Adrenal gland (tissue), 19 donors: Measurements from ENCODE around the gene FUNDC1. TPM values are rescaled to one million over a fixed set of nuclear protein-coding genes. Genes with fewer than 3 reads are reported as not detected.

Experiments used
- DNase-seq, 7 donors: peaks; one replicate each; pipeline ENCODE4 v3.0.0-alpha.2; 2019 to 2020
- H3K27ac ChIP-seq, 5 donors: fragments of 200-600 bp; sonication (generic) in 4 of 5; 1 replicate in 3 of 5; 2 replicates in 2 of 5; pipeline versions ENCODE4 v1.5.1 to v1.8.0; 2016 to 2020; ENCODE audit warnings: mild to moderate bottlenecking in 1 of 5
- H3K27me3 ChIP-seq: fragments of 200-600 bp; 2 replicates; pipeline ENCODE4 v1.8.0; 2021
- H3K36me3 ChIP-seq, 2 donors: fragments of 200-600 bp; replicated peaks in 1 of 2; 1 replicate in 1 of 2; 2 replicates in 1 of 2; pipeline versions ENCODE4 v1.5.1 to v1.8.0; 2018 to 2022
- H3K4me1 ChIP-seq, 2 donors: fragments of 200-600 bp; replicated peaks in 1 of 2; 1 replicate in 1 of 2; 2 replicates in 1 of 2; pipeline versions ENCODE4 v1.5.1 to v1.8.0; 2018 to 2021
- H3K4me3 ChIP-seq, 4 donors: fragments of 200-600 bp; sonication (generic) in 3 of 4; one replicate each; pipeline ENCODE4 v1.5.1; 2016 to 2018
- H3K9me3 ChIP-seq, 3 donors: fragments of 200-600 bp; sonication (generic) in 1 of 3; replicated peaks in 1 of 3; 1 replicate in 2 of 3; 2 replicates in 1 of 3; pipeline versions ENCODE4 v1.5.1 to v1.8.0; 2016 to 2021
- CTCF ChIP-seq, 6 experiments: fragments of 450-650 bp in 4 of 6; fragments of 200-600 bp in 2 of 6; sonication (generic) in 1 of 6; IDR thresholded peaks; 1 replicate in 5 of 6; 2 replicates in 1 of 6; pipeline versions ENCODE4 v1.5.1 to v1.8.0; 2016 to 2021; ENCODE audit warnings: antibody characterized with exemption in 6 of 6, mild to moderate bottlenecking in 2 of 6, moderate library complexity in 1 of 6
- POLR2A ChIP-seq, 2 donors: fragments of 450-650 bp; IDR thresholded peaks; one replicate each; pipeline ENCODE4 v1.6.1; 2017; ENCODE audit warnings: antibody characterized with exemption in 2 of 2, mild to moderate bottlenecking in 2 of 2, moderate library complexity in 1 of 2
- WGBS, 4 donors: extraction: QIAGEN DNeasy Blood & Tissue Kit in 2 of 4; methylation state at CpG; one replicate each; pipeline versions ENCODE4 v1.1.5 to v1.1.7; 2013 to 2017; 5-methylcytosine and 5-hydroxymethylcytosine counted together
- intact Hi-C, 2 donors: fragments of 100-400 bp; cut with DNase I; formaldehyde crosslinking; loops; one replicate each; pipeline versions ENCODE4 v1.14.1 to v1.15.0; 2022 to 2023
- long read RNA-seq, 10 donors: library from polyadenylated mRNA in 3 of 10; unstranded in 2 of 10; stranded (forward) in 1 of 10; transcript quantifications; one replicate each; pipeline ENCODE4 v2.0.0 and lab custom pipeline, GENCODE V29; 2021 to 2026
- polyA plus RNA-seq, 3 donors: library from polyadenylated mRNA; stranded (reverse); fragments of 200-250 nt in 2 of 3; fragments of 350-450 nt in 1 of 3; fragmentation: Illumina TruSeq in 1 of 3; extraction: RNeasy Lipid Tissue Mini Kit (QIAGEN cat#74804) in 1 of 3; gene quantifications; one replicate each; pipeline ENCODE4 v1.2.3, GENCODE V29; 2013 to 2014
- total RNA-seq, 9 donors: library from RNA; depleted of rRNA in 4 of 9; stranded (reverse); fragments of >200 nt in 4 of 9; fragments of 120-200 nt in 1 of 9; fragmentation: NEBNext Ultra II Directional in 1 of 9; extraction: Animal tissue kit (Norgen Biotek cat#: 25700) in 1 of 9; gene quantifications; one replicate each; pipeline versions ENCODE4 v1.1.0 to v1.2.4, GENCODE V29; 2013 to 2023
- donor health status: healthy with polysubstance abuse.
- donor health status: Bipolar disorder and iron deficiency.
- donor health status: DM: yes; HTN: yes; CAD: no.
- donor health status: DM: no; HTN: no; CAD: no.
- donor health status: DM: no; HTN: no; CAD: no.
- donor health status: DM: yes; HTN: yes; CAD: no.

Gene FUNDC1
- total RNA-seq (10 to 100 TPM in 8 of 9 donors, 1 to 10 TPM in 1; 5.0 to 39.2 (median 17.2) TPM), polyA plus RNA-seq (10 to 100 TPM; 15.6 to 31.8 (median 22.9) TPM)
- long read RNA-seq, donor 1, transcript FUNDC1-201 (5 exons, 1,196 nt), result major isoform, 9 of 12 reads
- long read RNA-seq, donor 1, partial matches to known transcripts, result 0 of 12 reads
- long read RNA-seq, donor 1, other reads (novel, unspliced or antisense), result 0 of 12 reads
- long read RNA-seq, donor 2, transcript FUNDC1-201 (5 exons, 1,196 nt), result major isoform, 16 of 20 reads
- long read RNA-seq, donor 2, partial matches to known transcripts, result 0 of 20 reads
- long read RNA-seq, donor 2, other reads (novel, unspliced or antisense), result 0 of 20 reads
- long read RNA-seq, donor 3, transcript FUNDC1-201 (5 exons, 1,196 nt), result major isoform, 19 of 21 reads
- long read RNA-seq, donor 3, partial matches to known transcripts, result 0 of 21 reads
- long read RNA-seq, donor 3, other reads (novel, unspliced or antisense), result 0 of 21 reads
- long read RNA-seq, donor 4, transcript FUNDC1-201 (5 exons, 1,196 nt), result major isoform, 6 of 6 reads
- long read RNA-seq, donor 4, partial matches to known transcripts, result 0 of 6 reads
- long read RNA-seq, donor 4, other reads (novel, unspliced or antisense), result 0 of 6 reads
- long read RNA-seq, donor 5, transcript FUNDC1-201 (5 exons, 1,196 nt), result major isoform, 12 of 14 reads
- long read RNA-seq, donor 5, partial matches to known transcripts, result 1 of 14 reads
- long read RNA-seq, donor 5, other reads (novel, unspliced or antisense), result 1 of 14 reads
- long read RNA-seq, donor 6, transcript FUNDC1-201 (5 exons, 1,196 nt), result major isoform, 6 of 6 reads
- long read RNA-seq, donor 6, partial matches to known transcripts, result 0 of 6 reads
- long read RNA-seq, donor 6, other reads (novel, unspliced or antisense), result 0 of 6 reads
- long read RNA-seq, donor 7, transcript FUNDC1-201 (5 exons, 1,196 nt), result major isoform, 6 of 7 reads
- long read RNA-seq, donor 7, partial matches to known transcripts, result 0 of 7 reads
- long read RNA-seq, donor 7, other reads (novel, unspliced or antisense), result 0 of 7 reads
- long read RNA-seq, donor 8, transcript FUNDC1-201 (5 exons, 1,196 nt), result major isoform, 8 of 10 reads
- long read RNA-seq, donor 8, partial matches to known transcripts, result 0 of 10 reads
- long read RNA-seq, donor 8, other reads (novel, unspliced or antisense), result 0 of 10 reads
- long read RNA-seq, donor 9, transcript FUNDC1-201 (5 exons, 1,196 nt), result major isoform, 11 of 13 reads
- long read RNA-seq, donor 9, partial matches to known transcripts, result 0 of 13 reads
- long read RNA-seq, donor 9, other reads (novel, unspliced or antisense), result 0 of 13 reads
- long read RNA-seq, donor 10, partial matches to known transcripts, result 0 of 2 reads
- long read RNA-seq, donor 10, other reads (novel, unspliced or antisense), result 0 of 2 reads

- Histone ChIP-seq H3K27me3 (no peaks in the 10 kb centered on the region), H3K36me3 (no peaks in the 10 kb centered on the region), H3K9me3 (no peaks in the 10 kb centered on the region), H3K4me1 (no peaks in the 10 kb centered on the region), H3K27ac (peak within 1 kb of the TSS in 3 of 5 donors; percentile 56 to 75 (median 60)), H3K4me3 (peak within 1 kb of the TSS in 2 of 4 donors; percentile 57 to 63)
- TF ChIP-seq CTCF (IDR thresholded peaks at IDR 0.05), result peak in 3 of 6 experiments; percentile 12 to 42 (median 21)
- peak; percentile 41 to 75 for TF ChIP-seq POLR2A (IDR thresholded peaks at IDR 0.05)
- intact Hi-C loops, result no loop called here
- WGBS, 4 donors, result 0 to 12% (median 2%) methylated on average over 18 to 35 of the region's 35 CpGs
- DNase-seq, result peak; percentile 91 to 95 (median 95)
Observed at GRCh38 chrX:44542567-44543325, at the start of gene FUNDC1. Gene FUNDC1 (minus strand): TSS chrX:44542859. CDS start chrX:44542832, 27 bp downstream.

GRCh38 chrX:44585866-44586265 lies 43.2 kb upstream of the FUNDC1 start:
- DNase-seq, result no peak
- 71 to 87% (median 84%) methylated on average over 3 of the region's 3 CpGs for WGBS, 4 donors

GRCh38 chrX:44580466-44580865 lies 37.8 kb upstream of the FUNDC1 start:
- Histone ChIP-seq H3K4me1 (no peaks in the 10 kb centered on the region), H3K4me3 (no peak overlapping the region), H3K27ac (no peak overlapping the region), H3K27me3 (no peaks in the 10 kb centered on the region), H3K9me3 (no peaks in the 10 kb centered on the region), H3K36me3 (no peaks in the 10 kb centered on the region)
- DNase-seq, result no peak
- intact Hi-C loops, result no loop called here
- 66 to 75% (median 70%) methylated on average over 3 of the region's 3 CpGs for WGBS, 4 donors
- TF ChIP-seq CTCF (IDR thresholded peaks at IDR 0.05), result no peak
- TF ChIP-seq POLR2A (IDR thresholded peaks at IDR 0.05), result no peak

More at GRCh38 chrX:44585866-44586265, 43.2 kb upstream of the FUNDC1 start:
- Histone ChIP-seq H3K4me3 (no peak overlapping the region), H3K9me3 (no peaks in the 10 kb centered on the region), H3K4me1 (no peaks in the 10 kb centered on the region), H3K27me3 (no peaks in the 10 kb centered on the region), H3K36me3 (no peaks in the 10 kb centered on the region), H3K27ac (no peak overlapping the region)
- TF ChIP-seq POLR2A (IDR thresholded peaks at IDR 0.05) (no peak), CTCF (IDR thresholded peaks at IDR 0.05) (no peak)
- intact Hi-C loops, result no loop called here
